Neural progenitor cell (in vitro differentiated cells): ENCODE measurements around the gene NUTM2B.
"Not testable (repeated sequence)": the region's sequence is repeated elsewhere in the genome, so short reads cannot be mapped to it uniquely, and the experiment has no call there.

Experiments
- EZH2 ChIP-seq: fragments of 200-600 bp; sonication (generic); IDR thresholded peaks from 2 replicates; pipeline ENCODE4 v1.6.1; 2017; ENCODE audit warnings: antibody characterized with exemption, mild to moderate bottlenecking, moderate library complexity
- EZH2phosphoT487 ChIP-seq: fragments of 200-600 bp; sonication (generic); IDR thresholded peaks from 2 replicates; pipeline ENCODE4 v1.6.1; 2017; ENCODE audit warnings: antibody characterized with exemption
- TF ChIP-seq, protein P1 (sequence below): fragments of 200-600 bp; sonication (generic); IDR thresholded peaks from 2 replicates; pipeline ENCODE4 v1.5.1; 2017; ENCODE audit warnings: antibody characterized with exemption, mild to moderate bottlenecking

DNA sequence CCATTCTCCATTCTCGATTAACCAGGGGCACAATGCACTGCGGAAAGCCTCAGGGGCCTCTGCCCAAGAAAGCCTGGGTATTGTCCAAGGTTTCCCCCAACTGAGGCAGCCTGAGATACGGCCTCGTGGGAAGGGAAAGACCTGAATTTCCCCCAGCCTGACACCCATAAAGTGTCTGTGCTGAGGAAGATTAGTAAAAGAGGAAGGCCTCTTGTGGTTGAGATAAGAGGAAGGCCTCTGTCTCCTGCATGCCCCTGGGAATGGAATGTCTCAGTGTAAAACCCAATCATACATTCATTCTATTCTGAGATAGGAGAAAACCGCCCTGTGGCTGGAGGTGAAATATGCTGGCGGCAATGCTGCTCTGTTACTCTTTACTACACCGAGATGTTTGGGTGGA is 41.8 kb downstream of the NUTM2B start:
- TF ChIP-seq EZH2phosphoT487, EZH2: not testable (repeated sequence)
- TF ChIP-seq, protein P1, sequence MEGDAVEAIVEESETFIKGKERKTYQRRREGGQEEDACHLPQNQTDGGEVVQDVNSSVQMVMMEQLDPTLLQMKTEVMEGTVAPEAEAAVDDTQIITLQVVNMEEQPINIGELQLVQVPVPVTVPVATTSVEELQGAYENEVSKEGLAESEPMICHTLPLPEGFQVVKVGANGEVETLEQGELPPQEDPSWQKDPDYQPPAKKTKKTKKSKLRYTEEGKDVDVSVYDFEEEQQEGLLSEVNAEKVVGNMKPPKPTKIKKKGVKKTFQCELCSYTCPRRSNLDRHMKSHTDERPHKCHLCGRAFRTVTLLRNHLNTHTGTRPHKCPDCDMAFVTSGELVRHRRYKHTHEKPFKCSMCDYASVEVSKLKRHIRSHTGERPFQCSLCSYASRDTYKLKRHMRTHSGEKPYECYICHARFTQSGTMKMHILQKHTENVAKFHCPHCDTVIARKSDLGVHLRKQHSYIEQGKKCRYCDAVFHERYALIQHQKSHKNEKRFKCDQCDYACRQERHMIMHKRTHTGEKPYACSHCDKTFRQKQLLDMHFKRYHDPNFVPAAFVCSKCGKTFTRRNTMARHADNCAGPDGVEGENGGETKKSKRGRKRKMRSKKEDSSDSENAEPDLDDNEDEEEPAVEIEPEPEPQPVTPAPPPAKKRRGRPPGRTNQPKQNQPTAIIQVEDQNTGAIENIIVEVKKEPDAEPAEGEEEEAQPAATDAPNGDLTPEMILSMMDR, result not testable (repeated sequence)
